Large intestine (tissue), 3 donors: ENCODE data around the gene DDAH2. TPM values are rescaled to one million over a fixed set of nuclear protein-coding genes. Genes with fewer than 3 reads are reported as not detected.

Source experiments
- DNase-seq, 2 donors: peaks; one replicate each; pipeline versions ENCODE4 v3.0.0 to v3.0.0-alpha.2; 2013
- H3K27ac ChIP-seq: one replicate; pipeline ENCODE4 v1.5.1; 2013; ENCODE audit warnings: low read length
- H3K27me3 ChIP-seq: 2 replicates; pipeline ENCODE4 v1.6.1; 2013; ENCODE audit warnings: low read length; ENCODE audit not compliant: control insufficient read depth, insufficient read depth
- H3K36me3 ChIP-seq: 2 replicates; pipeline ENCODE4 v1.6.1; 2013; ENCODE audit warnings: low read length; ENCODE audit not compliant: control insufficient read depth, insufficient read depth
- H3K4me1 ChIP-seq: one replicate; pipeline ENCODE4 v1.6.1; 2013; ENCODE audit warnings: low read length; ENCODE audit not compliant: control insufficient read depth, insufficient read depth
- H3K4me3 ChIP-seq: one replicate; pipeline ENCODE4 v1.5.1; 2013; ENCODE audit warnings: low read length
- H3K9me3 ChIP-seq: one replicate; pipeline ENCODE4 v1.6.1; 2013; ENCODE audit warnings: mild to moderate bottlenecking, low read depth, low read length, moderate library complexity; ENCODE audit not compliant: control insufficient read depth
- WGBS: methylation state at CpG from one replicate; pipeline ENCODE4 v1.1.5; 2013; ENCODE audit warnings: low lambda C conversion rate; ENCODE audit not compliant: insufficient coverage; 5-methylcytosine and 5-hydroxymethylcytosine counted together
- polyA plus RNA-seq: library from polyadenylated mRNA; unstranded; fragments of 120-200 nt; gene quantifications from one replicate; pipeline ENCODE4 v1.2.1, GENCODE V29; 2013

The DDAH2 gene
- polyA plus RNA-seq, 1 donor, result 82.6 TPM

DNA sequence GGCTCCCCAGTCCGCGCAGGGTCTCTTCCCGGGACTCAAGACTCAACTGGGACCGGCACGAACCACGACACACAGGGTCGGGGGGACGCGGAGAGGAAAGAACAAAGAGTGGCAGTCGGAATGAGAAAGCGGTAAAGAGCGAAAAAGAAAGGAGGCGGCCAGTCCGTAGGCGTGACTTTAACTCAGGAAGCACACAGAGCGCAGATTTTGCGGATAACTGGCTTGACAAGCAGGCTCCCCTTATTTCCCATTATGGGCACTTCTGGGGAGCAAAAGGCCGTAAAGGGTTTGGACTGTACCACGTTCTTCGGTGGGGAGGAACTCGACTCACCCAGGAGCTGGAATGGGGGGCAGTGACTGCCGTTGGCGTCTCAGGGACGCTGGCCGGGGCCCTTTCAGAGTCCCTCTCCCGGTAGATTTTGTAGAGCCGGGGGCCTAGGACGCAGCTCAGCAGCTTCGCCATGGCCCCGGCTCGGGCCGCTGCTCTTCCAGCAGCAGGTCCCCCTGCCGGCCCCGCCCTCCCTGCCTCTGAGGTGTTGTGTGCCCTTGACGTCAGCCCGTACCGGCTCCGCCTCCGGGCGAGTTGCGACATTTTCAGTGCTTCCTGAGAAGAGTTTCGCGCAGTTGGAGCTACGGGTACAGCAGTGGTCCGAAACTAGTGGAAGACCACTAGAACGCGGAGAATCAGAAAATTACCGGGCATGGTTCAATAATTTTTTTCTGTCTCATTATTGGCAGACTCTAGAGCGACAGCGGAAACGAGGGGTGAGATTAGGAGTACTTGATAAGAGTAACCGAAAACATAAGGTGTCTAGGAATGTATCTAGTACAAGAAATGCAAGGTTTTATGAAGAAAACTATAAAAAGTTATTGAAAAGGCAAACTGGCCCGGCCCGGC, 26.0 kb downstream of the DDAH2 start, which contains the start of gene ABHD16A:
Gene ABHD16A (minus strand): TSS at position 506 of the 898 bp plus-strand sequence. CDS start 43 bp downstream, at position 463.
- peak; percentile 99 for DNase-seq
- Histone ChIP-seq H3K36me3 (peaks cover 13% of the 10 kb centered on the region), H3K4me1 (peaks cover 15% of the 10 kb centered on the region), H3K4me3 (peak within 1 kb of the TSS; percentile 81), H3K27ac (peak within 1 kb of the TSS; percentile 94), H3K9me3 (no peaks in the 10 kb centered on the region), H3K27me3 (no peaks in the 10 kb centered on the region)
- 17% methylated on average over 4 of the region's 54 CpGs for WGBS

DNA sequence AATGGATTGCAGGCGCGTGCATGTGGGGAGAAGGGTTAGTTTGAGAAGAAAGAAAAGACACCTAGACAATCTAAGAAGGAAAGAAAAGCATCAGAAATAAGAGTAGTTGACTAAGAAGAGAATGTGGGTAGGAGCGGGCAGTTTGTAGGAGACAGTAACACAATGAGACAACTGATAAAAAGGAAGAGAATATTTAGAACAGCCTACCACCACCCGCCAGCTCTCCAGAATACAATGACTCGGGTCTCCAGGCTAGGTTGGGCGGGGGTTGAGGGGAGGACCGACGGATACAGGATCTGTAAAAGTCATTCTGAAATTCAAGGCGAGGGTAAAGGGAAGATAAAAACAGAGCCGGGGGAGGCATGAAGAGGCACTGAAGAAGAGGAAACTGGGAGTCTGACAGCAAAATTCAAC, 26.7 kb downstream of the DDAH2 start:
- Histone ChIP-seq H3K36me3 (peaks cover 17% of the 10 kb centered on the region), H3K27ac (peak overlapping the region; percentile 94), H3K4me1 (peaks cover 15% of the 10 kb centered on the region), H3K4me3 (peak overlapping the region; percentile 81), H3K9me3 (no peaks in the 10 kb centered on the region), H3K27me3 (no peaks in the 10 kb centered on the region)
- DNase-seq, result no peak
- 0% methylated on average over 4 of the region's 10 CpGs for WGBS

GRCh38 chr6:31701666-31702404, 27.3 kb downstream of the DDAH2 start:
- peaks cover 21% of the 10 kb centered on the region for H3K36me3 ChIP-seq
- H3K4me3 ChIP-seq, result peak overlapping the region; percentile 81
- H3K27ac ChIP-seq, result peak overlapping the region; percentile 94
- H3K9me3 ChIP-seq, result no peaks in the 10 kb centered on the region
- DNase-seq, result peak in 1 of 2 donors; percentile 49
- no peaks in the 10 kb centered on the region for H3K27me3 ChIP-seq
- 0% methylated on average over 1 of the region's 7 CpGs for WGBS
- peaks cover 15% of the 10 kb centered on the region for H3K4me1 ChIP-seq

DNA sequence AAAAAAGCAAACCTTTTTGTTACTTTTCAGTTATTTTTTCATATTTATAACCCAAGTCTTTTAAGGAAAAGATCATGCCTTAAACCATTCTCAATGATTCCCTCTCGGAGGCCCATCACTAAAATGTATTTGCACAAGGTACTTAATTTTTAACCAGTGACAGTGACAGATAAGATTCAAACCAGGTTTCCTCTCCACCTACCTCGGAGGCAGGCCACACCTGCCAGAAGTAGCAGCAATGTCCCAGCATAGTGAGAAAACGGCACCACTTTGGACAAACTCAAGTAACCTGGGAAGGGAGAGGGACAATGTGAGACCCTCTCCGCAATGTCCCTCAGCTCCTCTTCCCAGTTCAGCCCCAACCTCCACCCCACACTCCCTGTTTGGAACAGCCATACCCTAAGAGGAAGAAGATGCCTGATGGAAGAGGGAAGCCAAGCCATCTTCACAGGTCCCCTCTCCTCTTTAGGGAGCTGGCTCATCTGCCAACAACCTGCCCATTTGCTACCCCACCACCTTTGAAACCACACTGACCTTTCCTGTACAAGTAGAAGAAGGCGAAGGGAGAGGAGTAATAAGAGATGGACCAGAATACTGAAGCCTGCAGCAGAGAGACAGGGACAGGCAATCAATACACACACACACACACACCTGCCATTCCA, 28.2 kb downstream of the DDAH2 start:
- peaks cover 29% of the 10 kb centered on the region for H3K36me3 ChIP-seq
- DNase-seq, result peak in 1 of 2 donors; percentile 33
- H3K9me3 ChIP-seq, result no peaks in the 10 kb centered on the region
- H3K4me1 ChIP-seq, result peaks cover 15% of the 10 kb centered on the region
- H3K27me3 ChIP-seq, result no peaks in the 10 kb centered on the region
- H3K4me3 ChIP-seq, result no peak overlapping the region
- peak overlapping the region; percentile 11 for H3K27ac ChIP-seq
- WGBS, result 60% methylated on average over 2 of the region's 5 CpGs

DNA sequence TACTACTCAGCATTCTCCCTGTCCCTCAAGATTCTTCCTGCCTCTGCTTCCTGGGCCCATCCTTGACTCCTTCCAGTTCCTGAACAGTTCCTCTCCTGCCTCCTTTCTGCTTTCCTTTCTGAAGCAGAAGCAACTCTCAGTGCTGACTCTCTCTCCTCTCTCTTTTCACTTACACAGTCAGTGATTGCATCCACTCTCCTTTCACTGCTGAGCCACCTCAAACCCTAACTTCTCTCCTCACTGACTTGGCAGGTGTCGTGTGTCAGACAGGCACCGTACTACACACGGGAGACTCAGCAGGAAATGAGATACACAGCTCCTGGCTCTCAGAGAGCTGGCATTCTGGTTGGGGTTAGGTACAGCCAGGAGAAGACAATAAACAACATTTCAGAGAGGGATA, 31.5 kb downstream of the DDAH2 start:
- Histone ChIP-seq H3K27ac (no peak overlapping the region), H3K4me3 (no peak overlapping the region), H3K27me3 (no peaks in the 10 kb centered on the region), H3K36me3 (peaks cover 59% of the 10 kb centered on the region), H3K4me1 (peaks cover 15% of the 10 kb centered on the region), H3K9me3 (peaks cover 2% of the 10 kb centered on the region)
- DNase-seq, result no peak
- WGBS, result no CpG with 5 or more reads among the region's 3 CpGs

DNA sequence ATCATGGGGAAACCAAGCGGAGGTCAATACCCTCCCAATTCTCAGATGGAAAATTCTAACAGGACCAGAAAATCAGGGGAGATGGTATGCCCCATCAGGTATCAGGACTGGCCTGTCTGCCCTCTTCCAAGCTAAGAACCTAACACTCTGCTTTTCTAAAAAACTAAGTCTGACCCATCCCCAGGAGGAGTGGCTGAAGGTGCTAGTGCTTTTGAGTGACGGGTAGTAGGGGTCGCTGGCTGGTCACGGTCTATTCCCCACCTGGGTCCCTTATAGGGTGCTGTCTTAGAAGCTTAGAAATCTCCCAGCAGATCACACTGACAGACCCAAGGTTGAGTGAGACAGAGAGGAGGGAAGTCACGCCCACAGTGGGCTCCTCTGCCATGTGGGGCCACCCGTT, 35.6 kb downstream of the DDAH2 start:
- WGBS, result no CpG with 5 or more reads among the region's 6 CpGs
- Histone ChIP-seq H3K27ac (no peak overlapping the region), H3K36me3 (peaks cover 82% of the 10 kb centered on the region), H3K9me3 (peaks cover 2% of the 10 kb centered on the region), H3K4me3 (no peak overlapping the region), H3K4me1 (peaks cover 13% of the 10 kb centered on the region), H3K27me3 (no peaks in the 10 kb centered on the region)
- DNase-seq, result no peak

GRCh38 chr6:31692886-31693285, 36.2 kb downstream of the DDAH2 start:
- WGBS, result no CpG with 5 or more reads among the region's 9 CpGs
- peaks cover 89% of the 10 kb centered on the region for H3K36me3 ChIP-seq
- no peaks in the 10 kb centered on the region for H3K27me3 ChIP-seq
- H3K4me3 ChIP-seq, result no peak overlapping the region
- H3K4me1 ChIP-seq, result peaks cover 13% of the 10 kb centered on the region
- DNase-seq, result no peak
- H3K27ac ChIP-seq, result no peak overlapping the region
- H3K9me3 ChIP-seq, result peaks cover 2% of the 10 kb centered on the region

DNA sequence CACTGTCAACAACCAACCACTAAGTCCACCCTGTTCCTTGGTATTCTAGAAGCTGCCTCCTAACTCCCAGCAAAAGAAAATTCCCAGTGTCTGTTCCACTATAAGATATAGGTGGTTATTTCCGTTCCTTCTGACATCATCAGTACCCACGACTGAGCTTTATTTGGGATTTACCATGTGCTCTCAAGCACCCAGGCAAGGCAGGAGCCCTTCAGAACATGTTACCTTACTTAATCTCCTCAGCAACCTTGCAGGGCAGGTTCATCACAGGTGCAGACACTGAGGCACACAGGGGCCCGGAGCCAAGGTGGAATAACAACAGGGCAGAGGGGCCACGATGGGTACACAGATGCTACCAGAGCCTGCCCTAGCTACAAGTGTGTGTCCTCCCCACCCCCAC, 36.7 kb downstream of the DDAH2 start:
- no peak overlapping the region for H3K4me3 ChIP-seq
- peaks cover 13% of the 10 kb centered on the region for H3K4me1 ChIP-seq
- no peak overlapping the region for H3K27ac ChIP-seq
- H3K36me3 ChIP-seq, result peaks cover 90% of the 10 kb centered on the region
- DNase-seq, result no peak
- no CpG with 5 or more reads among the region's 4 CpGs for WGBS
- H3K9me3 ChIP-seq, result peaks cover 2% of the 10 kb centered on the region
- no peaks in the 10 kb centered on the region for H3K27me3 ChIP-seq

DNA sequence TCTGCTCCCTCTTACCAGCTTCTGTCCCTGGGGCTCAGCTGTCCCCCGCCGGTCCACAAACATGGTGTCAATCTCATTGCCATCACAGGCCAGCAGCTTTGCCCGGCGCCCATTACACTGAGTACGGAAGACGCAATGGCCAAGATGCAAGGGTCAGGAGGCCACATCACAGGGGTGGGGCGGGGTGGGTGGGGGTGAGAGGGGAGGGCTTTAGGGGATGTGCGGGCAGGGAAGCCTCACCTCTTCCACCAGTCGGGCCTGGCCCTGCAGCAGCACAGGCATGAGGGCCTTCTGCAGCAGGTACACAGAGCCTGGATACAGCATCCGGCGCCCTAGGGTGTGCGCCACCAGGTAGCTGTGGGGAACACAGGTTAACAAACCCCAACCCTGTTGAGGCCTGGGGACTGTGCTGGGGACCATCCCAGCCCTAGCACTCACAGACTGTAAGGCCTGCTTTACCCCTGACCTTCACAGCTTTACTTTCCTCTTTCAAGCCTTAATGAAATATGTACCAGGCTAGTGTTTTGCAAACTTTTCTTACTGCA, 37.5 kb downstream of the DDAH2 start:
- Histone ChIP-seq H3K9me3 (peaks cover 2% of the 10 kb centered on the region), H3K36me3 (peaks cover 91% of the 10 kb centered on the region), H3K27ac (no peak overlapping the region), H3K4me1 (peaks cover 13% of the 10 kb centered on the region), H3K27me3 (no peaks in the 10 kb centered on the region), H3K4me3 (no peak overlapping the region)
- no CpG with 5 or more reads among the region's 12 CpGs for WGBS
- no peak for DNase-seq

DNA sequence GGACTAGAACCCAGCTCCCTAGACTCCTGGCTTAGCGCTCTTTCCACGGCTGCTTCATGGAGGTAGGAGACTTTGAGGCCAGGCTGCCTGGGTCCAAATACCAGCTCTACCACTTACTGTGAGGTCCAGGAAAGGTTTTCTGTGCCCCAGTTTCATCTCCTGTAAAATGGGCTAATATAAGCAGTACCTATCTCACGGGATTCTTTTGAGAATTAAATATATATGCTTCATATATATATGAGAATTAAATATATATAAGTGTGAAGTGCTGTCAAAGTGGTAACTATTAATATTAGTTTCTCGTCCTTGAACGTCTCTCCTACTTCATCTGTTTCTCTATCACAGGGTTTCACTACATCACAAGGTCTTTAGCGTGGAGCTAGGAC, 38.0 kb downstream of the DDAH2 start:
- peaks cover 2% of the 10 kb centered on the region for H3K9me3 ChIP-seq
- peaks cover 92% of the 10 kb centered on the region for H3K36me3 ChIP-seq
- H3K4me3 ChIP-seq, result no peak overlapping the region
- peaks cover 13% of the 10 kb centered on the region for H3K4me1 ChIP-seq
- DNase-seq, result no peak
- H3K27me3 ChIP-seq, result no peaks in the 10 kb centered on the region
- 80% methylated on average over 1 of the region's 6 CpGs for WGBS
- H3K27ac ChIP-seq, result peak overlapping the region; percentile 44
